Panc1 (cell line): ENCODE results near the gene ZCCHC10. TPM values are rescaled to one million over a fixed set of nuclear protein-coding genes. Genes with fewer than 3 reads are reported as not detected.
"Not testable (repeated sequence)": the region's sequence is repeated elsewhere in the genome, so short reads cannot be mapped to it uniquely, and the experiment has no call there.

Source experiments
- ATAC-seq: fragments of 200-7000 bp; cut with Tn5 transposase; 2 replicates; pipeline ENCODE4 v1.9.1; 2020; ENCODE audit warnings: mild to moderate bottlenecking, moderate library complexity
- BruUV-seq: library from RNA; stranded (reverse); fragments of 400-500 nt; replicated peaks from 2 replicates; lab custom pipeline; 2021; lab: Mats Ljungman, UMichigan
- CTCF ChIA-PET: fragments of 300-600 bp; sonication (Branson Sonifier 250); formaldehyde crosslinking; loops from one replicate; lab custom pipeline; 2022; ENCODE audit warnings: antibody characterized with exemption; lab: Charles Lee
- POLR2A ChIA-PET: fragments of 300-600 bp; sonication (Branson Sonifier 250); formaldehyde crosslinking; loops from one replicate; lab custom pipeline; 2022; ENCODE audit warnings: antibody characterized with exemption; lab: Charles Lee
- DNase-seq: peaks from one replicate; pipeline ENCODE4 v3.0.0-alpha.2; 2010; ENCODE audit warnings: low read depth, low spot score
- H3K27ac ChIP-seq: 2 replicates; pipeline ENCODE4 v1.5.1; 2011; ENCODE audit warnings: mild to moderate bottlenecking, low read length, inconsistent platforms
- H3K27me3 ChIP-seq: fragments of 200-500 bp; sonication (Bioruptor generic); 2 replicates; pipeline ENCODE4 v1.6.0; 2014; ENCODE audit warnings: low read length, inconsistent platforms; ENCODE audit not compliant: control insufficient read depth, insufficient read depth
- H3K36me3 ChIP-seq: fragments of 200-500 bp; sonication (Bioruptor generic); 2 replicates; pipeline ENCODE4 v1.5.1; 2014; ENCODE audit warnings: inconsistent platforms, mild to moderate bottlenecking, low read length, moderate library complexity; ENCODE audit not compliant: control insufficient read depth, insufficient read depth
- H3K4me1 ChIP-seq: 2 replicates; pipeline ENCODE4 v1.5.1; 2011; ENCODE audit warnings: inconsistent platforms, mild to moderate bottlenecking, low read length, moderate library complexity; ENCODE audit not compliant: control insufficient read depth, insufficient read depth
- H3K4me3 ChIP-seq, 2 experiments: 2 replicates each; pipeline ENCODE4 v1.5.1; 2011 to 2012; ENCODE audit warnings: low read depth in 2 of 2, low read length in 2 of 2, mild to moderate bottlenecking in 2 of 2, inconsistent platforms in 1 of 2, moderate library complexity in 1 of 2
- H3K9me3 ChIP-seq: fragments of 200-500 bp; sonication (Bioruptor generic); 2 replicates; pipeline ENCODE4 v1.5.1; 2014; ENCODE audit warnings: low read depth, mild to moderate bottlenecking, inconsistent platforms, low read length, moderate library complexity; ENCODE audit not compliant: control insufficient read depth, insufficient read depth
- CTCF ChIP-seq: fragments of 450-650 bp; IDR thresholded peaks from 2 replicates; pipeline ENCODE4 v1.5.1; 2017; ENCODE audit warnings: mild to moderate bottlenecking
- POLR2AphosphoS5 ChIP-seq: IDR thresholded peaks from 2 replicates; pipeline ENCODE4 v1.6.1; 2012; ENCODE audit warnings: mild to moderate bottlenecking, low read depth, low read length, moderate library complexity
- REST ChIP-seq, 2 experiments: IDR thresholded peaks; 2 replicates each; pipeline ENCODE4 v1.6.1; 2011 to 2012; ENCODE audit warnings: low read depth in 2 of 2, control low read depth in 1 of 2, low read length in 1 of 2, mild to moderate bottlenecking in 1 of 2, moderate library complexity in 1 of 2; ENCODE audit not compliant: insufficient read depth in 1 of 2
- SIN3A ChIP-seq: IDR thresholded peaks from 2 replicates; pipeline ENCODE4 v1.6.1; 2012; ENCODE audit warnings: low read depth, mild to moderate bottlenecking, low read length, moderate library complexity, borderline replicate concordance; ENCODE audit not compliant: insufficient read depth
- TCF7L2 ChIP-seq: IDR thresholded peaks from 2 replicates; pipeline ENCODE4 v1.6.1; 2011; ENCODE audit warnings: mild to moderate bottlenecking, low read depth, low read length, inconsistent platforms
- in situ Hi-C: cut with HindIII; loops from 2 replicates; pipeline ENCODE4 v1.10.0; 2016; ENCODE audit warnings: low sequenced_read_pairs, low pct_unique_long_range_greater_than_20kb
- intact Hi-C: fragments of 100-400 bp; cut with micrococcal nuclease; formaldehyde crosslinking; loops from one replicate; pipeline ENCODE4 v1.10.0; 2022; ENCODE audit not compliant: unreplicated experiment
- total RNA-seq: library from RNA; stranded (reverse); gene quantifications from one replicate; pipeline ENCODE4 v1.2.1, GENCODE V29; 2021; ENCODE audit not compliant: unreplicated experiment

Gene ZCCHC10
- total RNA-seq, 1 experiment from 2014 or later = 30.8 TPM

GRCh38 chr5:132979367-132979940 is 46.9 kb downstream of the ZCCHC10 start:
- H3K4me1 ChIP-seq = no peaks in the 10 kb centered on the region
- DNase-seq (peak; percentile 35), ATAC-seq (peak; percentile 53; the same call in 1 of the 2 replicates)
- no peaks in the 10 kb centered on the region for H3K9me3 ChIP-seq
- H3K27ac ChIP-seq = no peak overlapping the region
- in situ Hi-C loops (no loop called here), intact Hi-C loops (no loop called here)
- POLR2A ChIA-PET = no interaction called here
- BruUV-seq = no TSS peak
- H3K27me3 ChIP-seq = no peaks in the 10 kb centered on the region
- H3K4me3 ChIP-seq = no peak overlapping the region
- CTCF ChIA-PET = no interaction called here
- no peak for TF ChIP-seq TCF7L2
- H3K36me3 ChIP-seq = no peaks in the 10 kb centered on the region

- POLR2A ChIA-PET = no interaction called here
- H3K4me1 ChIP-seq = 0 out of 2 replicates have a peak, but pooled peaks cover 3% of the 10 kb centered on the region
Measured at GRCh38 chr5:132976852-132977251, 49.5 kb downstream of the ZCCHC10 start.

GRCh38 chr5:132972436-132972828 is 53.9 kb downstream of the ZCCHC10 start:
- H3K27ac ChIP-seq, H3K36me3 ChIP-seq, H3K27me3 ChIP-seq, in situ Hi-C loops, POLR2A ChIA-PET, BruUV-seq, CTCF ChIA-PET, DNase-seq, ATAC-seq, H3K4me3 ChIP-seq, H3K4me1 ChIP-seq, H3K9me3 ChIP-seq, intact Hi-C loops: not testable (repeated sequence)

More at GRCh38 chr5:132976852-132977251, 49.5 kb downstream of the ZCCHC10 start:
- H3K9me3 ChIP-seq = no peaks in the 10 kb centered on the region
- no peaks in the 10 kb centered on the region for H3K27me3 ChIP-seq
- TF ChIP-seq CTCF (no peak), REST (IDR thresholded peaks at IDR 0.05; ENCODE audit: insufficient read depth in 1 of 2, low read depth in 2 of 2, low read length in 1 of 2) (no peak), TCF7L2 (no peak), POLR2AphosphoS5 (no peak), SIN3A (no peak)
- DNase-seq (no peak), ATAC-seq (no peak)
- intact Hi-C loops = no loop called here
- H3K27ac ChIP-seq = no peak overlapping the region
- no peak overlapping the region for H3K4me3 ChIP-seq
- no TSS peak for BruUV-seq
- CTCF ChIA-PET = no interaction called here
- no peaks in the 10 kb centered on the region for H3K36me3 ChIP-seq
- in situ Hi-C loops = no loop called here
